ENCODE measurements around the gene NACA.
A peak's percentile ranks its signal among the peaks of the same experiment; 100 is the strongest.

Gene NACA

GRCh38 chr12:56677680-56678079 is 47.4 kb downstream of the NACA start:
- DNase-seq, result peak; percentile 40
- Histone ChIP-seq H3K4me3 (ENCODE audit: low read length) (no peak overlapping the region), H3K4me1 (ENCODE audit: low read length) (peaks cover 14% of the 10 kb centered on the region), H3K27ac (ENCODE audit: low read length) (peak overlapping the region; percentile 47; the same call in 1 of the 2 replicates), H3K36me3 (replicated peaks; ENCODE audit: insufficient read depth, low read length) (peaks cover 9% of the 10 kb centered on the region; the same call in 1 of the 2 replicates), H4K20me1 (ENCODE audit: insufficient read depth, low read length) (peaks cover 78% of the 10 kb centered on the region), H3F3A (ENCODE audit: insufficient read depth, low read length) (peaks cover 51% of the 10 kb centered on the region), H3K9me3 (replicated peaks; ENCODE audit: insufficient read depth, low read length) (no peaks in the 10 kb centered on the region), H3K9ac (ENCODE audit: low read length) (no peak overlapping the region), H2AFZ (ENCODE audit: low read length) (no peak overlapping the region), H3K79me2 (ENCODE audit: low read length) (peaks cover 99% of the 10 kb centered on the region), H3K4me2 (ENCODE audit: low read depth, low read length) (no peak overlapping the region), H3K27me3 (replicated peaks; ENCODE audit: insufficient read depth, low read length) (no peaks in the 10 kb centered on the region), H3K9me2 (replicated peaks; ENCODE audit: insufficient read depth, low read length) (no peaks in the 10 kb centered on the region)
- no peak for TF ChIP-seq EZH2 (optimal IDR thresholded peaks at IDR 0.05; ENCODE audit: low read depth, low read length)
- no peak for TF ChIP-seq CTCF (IDR thresholded peaks at IDR 0.05; ENCODE audit: low read length)
- TF ChIP-seq EZH2phosphoT487 (IDR thresholded peaks at IDR 0.05; ENCODE audit: low read length), result no peak

- peaks cover 99% of the 10 kb centered on the region for H3K79me2 ChIP-seq (ENCODE audit: low read length)
- TF ChIP-seq EZH2phosphoT487 (IDR thresholded peaks at IDR 0.05; ENCODE audit: low read length) (no peak), CTCF (IDR thresholded peaks at IDR 0.05; ENCODE audit: low read length) (no peak), EZH2 (optimal IDR thresholded peaks at IDR 0.05; ENCODE audit: low read depth, low read length) (no peak)
- no peak overlapping the region for H3K4me3 ChIP-seq (ENCODE audit: low read length)
- peaks cover 54% of the 10 kb centered on the region for H3F3A ChIP-seq (ENCODE audit: insufficient read depth, low read length)
- H3K36me3 ChIP-seq (replicated peaks; ENCODE audit: insufficient read depth, low read length), result peaks cover 6% of the 10 kb centered on the region; the same call in 1 of the 2 replicates
- H3K9ac ChIP-seq (ENCODE audit: low read length), result no peak overlapping the region
- H3K9me2 ChIP-seq (replicated peaks; ENCODE audit: insufficient read depth, low read length), result no peaks in the 10 kb centered on the region
- H4K20me1 ChIP-seq (ENCODE audit: insufficient read depth, low read length), result peaks cover 80% of the 10 kb centered on the region
- DNase-seq, result no peak
- no peaks in the 10 kb centered on the region for H3K27me3 ChIP-seq (replicated peaks; ENCODE audit: insufficient read depth, low read length)
- H2AFZ ChIP-seq (ENCODE audit: low read length), result no peak overlapping the region
- H3K4me2 ChIP-seq (ENCODE audit: low read depth, low read length), result no peak overlapping the region
- H3K4me1 ChIP-seq (ENCODE audit: low read length), result peaks cover 10% of the 10 kb centered on the region
- peak overlapping the region; percentile 47; the same call in 1 of the 2 replicates for H3K27ac ChIP-seq (ENCODE audit: low read length)
- no peaks in the 10 kb centered on the region for H3K9me3 ChIP-seq (replicated peaks; ENCODE audit: insufficient read depth, low read length)
These were observed 48.1 kb downstream of the NACA start for GRCh38 chr12:56676851-56677580.

- no peak overlapping the region for H3K4me3 ChIP-seq (ENCODE audit: low read length)
- H3K79me2 ChIP-seq (ENCODE audit: low read length), result peaks cover 99% of the 10 kb centered on the region
- peaks cover 33% of the 10 kb centered on the region for H3K36me3 ChIP-seq (replicated peaks; ENCODE audit: insufficient read depth, low read length)
- peaks cover 44% of the 10 kb centered on the region for H4K20me1 ChIP-seq (ENCODE audit: insufficient read depth, low read length)
- H3K4me1 ChIP-seq (ENCODE audit: low read length), result no peaks in the 10 kb centered on the region
- no peaks in the 10 kb centered on the region for H3K9me2 ChIP-seq (replicated peaks; ENCODE audit: insufficient read depth, low read length)
- DNase-seq, result no peak
- H3K9ac ChIP-seq (ENCODE audit: low read length), result no peak overlapping the region
- H3F3A ChIP-seq (ENCODE audit: insufficient read depth, low read length), result peaks cover 25% of the 10 kb centered on the region
- H3K27ac ChIP-seq (ENCODE audit: low read length), result no peak overlapping the region
- H3K4me2 ChIP-seq (ENCODE audit: low read depth, low read length), result no peak overlapping the region
- no peaks in the 10 kb centered on the region for H3K9me3 ChIP-seq (replicated peaks; ENCODE audit: insufficient read depth, low read length)
- TF ChIP-seq EZH2phosphoT487 (IDR thresholded peaks at IDR 0.05; ENCODE audit: low read length) (no peak), EZH2 (optimal IDR thresholded peaks at IDR 0.05; ENCODE audit: low read depth, low read length) (no peak), CTCF (IDR thresholded peaks at IDR 0.05; ENCODE audit: low read length) (no peak)
- H2AFZ ChIP-seq (ENCODE audit: low read length), result no peak overlapping the region
- H3K27me3 ChIP-seq (replicated peaks; ENCODE audit: insufficient read depth, low read length), result no peaks in the 10 kb centered on the region
These were observed 53.5 kb downstream of the NACA start for GRCh38 chr12:56671608-56672007.

All from MM.1S (cell line).